NCI-H128 (cell line): Measurements from ENCODE around the gene ASB17.
"Not testable (repeated sequence)": the region's sequence is repeated elsewhere in the genome, so short reads cannot be mapped to it uniquely, and the experiment has no call there.

Source experiments
- DNase-seq: peaks from one replicate; lab custom pipeline; 2025; ENCODE audit not compliant: unreplicated experiment; lab: John Stamatoyannopoulos, UW

The ASB17 gene, protein sequence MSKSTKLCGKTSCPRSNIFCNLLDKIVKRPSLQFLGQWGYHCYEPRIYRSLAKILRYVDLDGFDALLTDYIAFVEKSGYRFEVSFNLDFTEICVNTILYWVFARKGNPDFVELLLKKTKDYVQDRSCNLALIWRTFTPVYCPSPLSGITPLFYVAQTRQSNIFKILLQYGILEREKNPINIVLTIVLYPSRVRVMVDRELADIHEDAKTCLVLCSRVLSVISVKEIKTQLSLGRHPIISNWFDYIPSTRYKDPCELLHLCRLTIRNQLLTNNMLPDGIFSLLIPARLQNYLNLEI

DNA sequence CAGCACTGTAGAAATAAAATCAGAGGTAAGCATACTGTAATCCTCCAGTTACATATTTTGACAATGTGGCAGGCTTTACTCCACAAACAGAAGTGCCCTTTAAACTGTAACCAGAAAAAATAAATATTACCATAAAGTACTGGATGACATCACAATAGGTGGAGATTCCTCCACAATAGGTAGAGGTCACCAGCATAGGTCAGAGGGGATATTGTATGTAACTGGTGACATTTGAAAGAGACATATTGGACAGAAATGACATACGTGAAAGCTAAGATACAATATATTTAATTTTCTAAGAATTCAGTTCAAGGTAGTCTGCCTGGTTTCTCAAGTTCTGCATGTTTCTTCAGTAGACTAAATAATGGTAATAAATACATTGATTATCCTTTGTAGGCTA is at the start of gene ASB17:
Gene ASB17, minus strand, starts transcription at position 101 of the 400 bp plus-strand sequence. CDS start 113 bp downstream, outside the sequence.
- DNase-seq = no peak

DNA sequence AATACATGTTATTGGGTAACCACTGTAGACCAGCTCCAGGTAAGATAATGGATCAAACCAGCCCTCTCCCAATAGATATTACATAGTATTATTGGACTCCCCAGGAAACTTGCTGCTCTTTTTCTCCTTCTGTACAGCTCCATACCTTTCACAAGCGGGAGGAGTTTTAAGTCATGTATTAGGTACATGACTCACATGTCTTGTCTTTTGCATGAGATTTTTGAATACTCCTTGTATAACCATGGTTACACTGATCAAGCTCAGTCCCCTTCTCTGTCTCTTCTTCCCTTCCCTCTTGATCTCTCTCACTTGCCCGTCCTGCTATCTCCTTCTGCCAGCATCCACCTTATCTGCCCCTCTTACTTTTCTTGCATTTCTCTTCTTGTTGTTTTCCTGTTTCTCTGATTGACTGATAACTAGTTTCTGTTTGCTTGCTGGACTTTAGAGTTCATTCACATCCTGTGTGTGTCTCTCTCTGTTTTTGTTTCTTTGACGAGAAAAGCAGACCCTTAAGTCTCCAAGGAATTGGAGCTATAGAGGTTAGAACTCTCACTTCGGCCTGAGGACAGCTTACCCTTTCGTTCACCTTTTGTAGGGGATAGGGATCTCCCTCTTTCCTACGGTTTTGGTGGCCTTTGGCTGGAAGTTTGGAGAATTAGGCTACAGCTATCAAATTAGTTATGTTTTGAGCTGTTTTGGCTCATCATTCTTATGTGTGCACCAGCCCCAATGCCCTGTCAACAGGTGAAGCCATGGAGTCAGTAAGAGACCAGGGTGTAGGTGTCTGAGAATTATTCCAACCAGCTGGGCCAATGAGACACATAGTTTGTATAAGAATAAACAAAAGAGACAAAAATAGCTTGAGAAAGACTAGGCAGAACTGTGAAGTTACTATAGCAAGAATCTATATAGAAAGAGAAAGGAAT is 49.0 kb upstream of the ASB17 start:
- no peak for DNase-seq

DNA sequence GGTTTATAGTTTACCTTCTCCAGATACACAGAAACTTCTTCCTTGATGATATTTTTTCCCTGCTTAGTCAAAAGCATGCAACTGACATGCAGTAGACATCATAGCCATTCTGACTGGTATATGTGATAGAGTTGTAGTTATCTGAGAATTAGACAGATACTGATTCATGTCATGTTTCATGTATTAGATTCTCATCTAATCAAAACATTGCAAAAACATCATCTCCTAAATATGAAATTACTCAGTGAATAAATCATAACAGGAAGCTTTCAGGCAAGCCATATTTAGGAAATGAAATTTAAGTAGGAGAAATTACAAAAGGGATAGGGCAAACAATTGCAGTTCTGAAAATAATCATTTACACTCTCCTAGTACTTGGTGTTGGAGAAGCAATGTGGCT is 38.4 kb upstream of the ASB17 start:
- no peak for DNase-seq

DNA sequence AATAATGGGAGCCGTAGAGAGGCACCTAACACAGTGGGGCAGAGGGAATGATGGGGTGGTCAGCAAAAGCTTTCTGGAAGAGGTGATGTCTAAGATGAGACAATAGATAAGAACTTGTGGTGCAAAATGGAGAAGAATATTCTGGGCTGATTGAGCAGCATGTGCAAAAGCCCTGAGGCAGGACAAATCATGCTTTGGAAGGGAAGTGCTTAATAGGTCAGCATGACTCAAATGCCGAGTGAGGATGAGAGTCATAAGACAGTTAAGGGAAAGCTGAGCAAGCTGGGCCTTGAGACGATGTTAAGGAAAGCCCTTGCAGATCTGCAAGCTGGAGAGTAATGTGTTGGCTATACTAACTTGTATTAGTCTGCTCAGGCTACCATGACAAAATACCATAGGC is 37.3 kb upstream of the ASB17 start:
- DNase-seq = no peak

DNA sequence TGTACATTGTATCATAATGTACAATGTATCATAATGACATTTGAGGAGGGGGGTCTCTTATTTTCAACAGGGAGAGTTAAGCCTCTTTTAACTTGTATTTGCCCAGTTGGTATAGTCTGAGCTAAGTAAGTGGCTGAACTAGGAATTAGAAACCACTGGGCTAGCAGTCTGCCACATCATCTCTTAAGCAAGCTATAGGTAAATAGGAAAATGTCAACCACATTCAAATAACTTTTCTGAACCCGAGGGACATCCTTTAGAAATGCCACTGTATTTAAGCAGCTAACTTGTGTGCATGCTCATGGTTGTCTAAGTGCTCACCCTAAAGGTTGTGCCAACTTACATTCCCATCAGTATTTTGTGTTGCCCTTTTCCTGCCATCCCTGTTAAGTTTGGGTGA is 35.5 kb upstream of the ASB17 start:
- no peak for DNase-seq

DNA sequence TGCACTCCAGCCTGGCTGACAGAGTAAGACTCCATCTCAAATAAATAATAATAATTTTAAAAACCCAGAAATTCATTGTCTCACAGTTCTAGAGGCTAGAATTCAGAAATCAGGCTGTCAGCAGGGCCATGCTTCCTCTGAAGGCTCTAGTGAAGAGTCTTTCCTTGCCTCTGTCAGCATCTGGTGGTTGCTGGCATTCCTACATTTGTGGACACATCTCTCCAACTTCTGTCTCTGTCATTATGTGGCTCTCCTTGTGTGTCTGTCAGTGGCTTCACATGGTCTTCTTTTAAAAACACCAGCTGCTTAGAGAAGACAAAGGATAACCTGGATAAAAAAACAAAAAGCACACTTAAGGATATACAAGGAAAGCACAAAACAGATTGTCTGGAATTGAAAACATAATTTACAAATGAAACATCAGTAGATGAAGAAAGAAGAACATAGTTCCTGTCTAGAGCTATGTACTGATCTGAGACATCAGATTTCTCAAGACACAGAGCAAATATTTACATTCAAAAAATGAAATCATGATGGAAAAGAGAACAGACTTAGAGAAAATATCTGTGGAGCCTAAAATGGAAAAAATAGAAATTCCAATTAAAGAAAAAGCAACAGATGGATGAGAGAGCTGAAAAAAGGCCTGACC is 32.7 kb upstream of the ASB17 start:
- DNase-seq = no peak

DNA sequence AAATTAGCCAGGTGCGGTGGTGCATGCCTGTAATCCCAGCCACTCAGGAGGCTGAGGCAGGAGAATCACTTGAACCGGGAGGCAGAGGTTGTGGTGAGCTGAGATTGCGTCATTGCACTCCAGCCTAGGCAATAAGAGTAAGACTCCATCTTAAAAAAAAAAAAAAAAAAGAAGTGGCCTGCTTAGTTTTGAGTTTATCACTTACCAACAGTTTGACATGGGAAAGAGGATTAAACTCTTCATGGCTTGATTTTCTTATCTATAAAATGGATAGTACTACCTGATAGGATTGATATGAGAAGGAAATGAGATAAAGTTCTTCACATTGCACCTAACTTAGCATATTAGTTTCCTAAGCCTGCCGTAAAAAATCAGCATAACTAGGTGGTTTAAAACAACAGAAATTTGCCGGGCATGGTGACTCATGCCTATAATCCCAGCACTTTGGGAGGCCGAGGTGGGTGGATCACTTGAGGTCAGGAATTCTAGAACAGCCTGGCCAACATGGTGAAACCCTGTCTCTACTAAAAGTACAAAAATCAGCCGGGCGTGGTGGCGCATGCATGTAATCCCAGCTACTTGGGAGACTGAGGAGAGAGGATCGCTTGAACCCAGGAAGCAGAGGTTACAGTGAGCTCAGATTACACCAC is 32.0 kb upstream of the ASB17 start:
- DNase-seq = not testable (repeated sequence)

DNA sequence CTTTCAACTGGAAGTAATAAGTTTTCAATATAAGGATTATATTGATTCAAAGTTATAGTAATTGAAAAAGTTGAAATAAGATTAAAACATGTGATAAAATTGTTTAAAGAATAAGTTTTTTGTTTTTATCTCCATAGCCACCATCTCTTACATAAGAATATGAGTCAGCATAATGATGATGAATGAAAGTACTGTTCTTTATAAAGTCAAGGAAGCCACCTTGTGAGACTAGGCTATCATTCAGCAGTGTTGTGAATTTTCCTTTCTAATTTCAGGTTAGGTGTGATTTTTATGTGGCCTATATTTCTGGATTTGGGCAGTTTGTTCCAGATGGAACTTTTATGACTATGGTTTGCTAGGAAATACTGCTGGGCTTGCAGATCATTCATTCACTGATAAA is 22.4 kb upstream of the ASB17 start:
- DNase-seq = no peak

DNA sequence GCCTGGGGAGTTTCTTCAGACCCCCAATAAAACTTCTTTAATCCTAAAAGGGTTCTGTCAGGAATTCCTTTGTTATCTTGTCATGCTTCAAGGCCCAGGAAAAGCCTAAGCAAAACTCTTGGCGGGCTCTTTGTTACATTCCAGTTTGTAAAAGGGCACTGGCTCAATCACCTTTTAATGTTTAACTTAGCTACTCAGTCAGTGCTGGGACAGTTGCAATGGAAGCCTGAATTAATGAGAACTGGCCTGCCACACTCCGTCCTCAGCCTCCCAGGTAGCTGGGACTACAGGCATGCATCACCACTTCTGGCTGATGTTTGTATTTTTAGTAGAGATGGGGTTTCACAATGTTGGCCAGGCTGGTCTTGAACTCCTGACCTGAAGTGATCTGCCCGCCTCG is 21.3 kb upstream of the ASB17 start:
- no peak for DNase-seq

DNA sequence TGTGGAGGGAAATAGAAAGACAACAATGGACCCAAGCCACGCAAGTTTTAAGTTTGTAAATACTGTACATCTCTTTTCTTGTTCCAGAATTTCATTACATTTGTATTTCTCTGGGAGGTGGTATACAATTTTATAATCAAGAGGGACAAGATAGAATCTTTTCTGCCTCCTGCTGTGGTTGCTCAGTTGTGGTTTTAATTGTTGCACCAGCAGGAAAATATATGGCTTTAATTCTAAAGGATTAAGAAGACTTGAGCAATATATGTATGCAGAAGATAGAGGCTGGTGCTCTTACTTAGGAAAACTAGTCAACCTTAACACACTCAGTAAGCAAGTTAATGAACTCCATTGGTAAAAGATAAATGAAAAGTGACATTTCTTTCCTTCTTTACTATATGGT is 19.8 kb upstream of the ASB17 start:
- no peak for DNase-seq

DNA sequence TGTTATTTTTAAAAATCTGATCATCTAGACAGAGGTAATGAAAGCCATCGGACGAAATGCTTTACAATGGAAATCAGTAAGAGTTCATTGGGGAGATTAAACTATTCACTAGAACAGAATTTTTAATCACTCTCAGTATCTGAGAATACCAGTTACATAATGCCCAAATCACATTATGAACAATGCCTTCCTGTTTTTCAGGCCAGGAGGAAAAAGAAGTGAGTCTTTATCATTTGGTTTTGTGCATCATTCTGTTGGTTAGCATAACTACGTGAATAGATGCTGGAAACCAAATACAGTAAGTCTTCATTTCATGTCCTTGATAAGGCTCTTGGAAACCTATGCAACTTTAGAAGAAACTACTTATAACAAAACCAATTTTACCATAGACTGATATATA is 18.0 kb upstream of the ASB17 start:
- DNase-seq = no peak

DNA sequence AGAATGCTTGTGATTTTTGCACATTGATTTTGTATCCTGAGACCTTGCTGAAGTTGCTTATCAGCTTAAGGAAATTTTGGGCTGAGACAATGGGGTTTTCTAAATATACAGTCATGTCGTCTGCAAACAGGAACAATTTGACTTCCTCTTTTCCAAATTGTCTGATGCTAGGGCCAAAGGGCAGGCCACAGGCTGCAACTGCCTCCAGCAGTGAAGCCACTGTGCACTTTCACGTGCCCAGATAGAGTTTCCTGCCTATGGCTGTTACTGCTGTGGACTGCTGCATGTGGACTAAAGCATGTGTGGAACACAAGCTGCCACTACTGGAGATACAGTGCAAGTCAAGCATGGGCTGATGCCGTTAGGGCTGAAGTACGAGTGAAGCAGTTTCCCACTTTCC is 10.8 kb upstream of the ASB17 start:
- not testable (repeated sequence) for DNase-seq

DNA sequence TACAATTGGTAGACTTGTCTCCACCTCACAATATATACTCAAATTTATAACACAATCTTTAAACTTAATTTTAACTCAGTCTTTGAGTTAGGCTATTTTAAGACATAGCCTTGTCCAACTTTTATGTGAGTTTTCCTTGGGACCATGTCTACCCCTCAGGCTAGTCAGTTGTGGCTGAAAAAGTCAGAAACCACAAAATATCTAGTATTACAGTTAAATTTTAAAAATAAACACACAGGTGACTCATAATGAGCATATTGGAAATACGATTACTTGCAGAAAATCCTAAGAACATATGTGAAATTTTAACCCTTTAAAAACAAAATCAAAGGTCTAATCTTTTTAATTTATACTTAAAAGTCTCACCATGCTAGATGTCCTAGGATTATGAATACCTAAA is 4.8 kb upstream of the ASB17 start:
- DNase-seq = no peak

DNA sequence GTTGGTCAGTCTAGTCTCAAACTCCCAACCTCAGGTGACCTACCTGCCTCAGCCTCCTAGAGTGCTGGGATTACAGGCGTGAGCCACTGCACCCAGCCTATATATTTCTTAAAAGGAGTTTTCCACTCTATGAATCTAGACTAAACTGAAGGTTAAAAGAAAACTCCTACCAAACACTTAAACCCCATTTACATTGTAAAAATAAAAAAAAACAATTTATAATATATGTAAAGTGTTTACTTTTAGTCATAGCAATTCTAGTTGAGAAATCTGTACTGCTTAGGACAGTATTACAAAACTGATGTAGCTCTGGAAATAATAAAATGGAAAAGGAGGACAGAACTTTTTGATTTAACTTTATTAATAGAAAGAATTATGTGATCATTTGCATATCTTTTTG is 9.5 kb downstream of the ASB17 start:
- DNase-seq = no peak

DNA sequence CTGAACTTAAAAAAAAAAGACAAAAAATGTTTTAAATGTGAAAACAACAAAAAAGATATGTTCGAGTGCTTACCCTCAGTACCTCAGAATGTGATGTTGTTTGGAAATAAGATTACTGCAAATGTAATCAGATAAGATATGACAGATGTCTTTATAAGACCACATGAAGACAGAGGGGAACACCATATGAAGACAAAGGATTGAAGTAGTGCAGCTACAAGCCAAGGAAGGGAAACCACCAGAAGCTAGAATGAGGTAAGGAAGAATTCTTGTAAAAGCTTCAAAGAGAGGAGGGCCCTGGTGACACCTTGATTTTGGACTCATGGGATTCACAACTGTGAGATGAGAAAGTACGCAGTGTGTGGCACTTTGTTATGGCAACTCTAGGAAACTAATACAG is 15.4 kb downstream of the ASB17 start:
- no peak for DNase-seq

DNA sequence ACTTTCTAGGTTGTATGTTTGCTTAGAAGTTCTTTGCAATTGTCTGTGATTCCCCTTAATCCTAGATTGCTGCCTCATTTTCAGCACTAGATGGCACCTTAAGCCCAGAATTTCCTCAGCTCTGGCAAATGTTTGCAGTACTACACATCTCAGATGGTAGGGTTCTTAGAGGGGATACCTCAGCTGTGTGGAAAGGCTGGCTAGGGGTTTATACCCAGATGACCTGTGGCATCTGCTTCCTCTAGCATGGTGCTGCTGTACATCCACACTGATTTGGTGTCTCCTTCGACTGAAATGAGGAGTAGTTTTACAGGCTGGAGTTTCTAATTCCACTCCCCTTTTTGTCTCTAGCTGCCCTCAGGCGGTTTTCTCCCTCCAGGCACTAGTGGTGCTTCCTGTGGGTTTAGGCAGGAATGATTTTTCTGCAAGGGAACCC is 23.5 kb downstream of the ASB17 start:
- no peak for DNase-seq

DNA sequence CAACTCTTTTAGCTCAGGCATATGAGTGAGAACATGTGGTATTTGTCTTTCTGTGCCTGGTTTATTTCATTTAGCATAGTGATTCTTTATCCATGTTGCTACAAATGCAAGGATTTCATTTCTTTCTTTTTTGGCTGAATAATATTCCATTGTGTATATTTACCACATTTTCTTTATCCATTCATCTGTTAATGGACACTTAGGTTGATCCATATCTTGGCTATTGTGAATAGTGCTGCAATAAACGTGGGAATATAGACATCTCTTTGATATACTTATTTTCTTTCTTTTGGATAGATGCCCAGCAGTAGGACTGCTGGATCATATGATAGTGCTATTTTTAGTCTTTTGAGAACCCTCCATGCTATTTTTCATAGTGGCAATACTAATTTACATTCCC is 30.8 kb downstream of the ASB17 start:
- no peak for DNase-seq

DNA sequence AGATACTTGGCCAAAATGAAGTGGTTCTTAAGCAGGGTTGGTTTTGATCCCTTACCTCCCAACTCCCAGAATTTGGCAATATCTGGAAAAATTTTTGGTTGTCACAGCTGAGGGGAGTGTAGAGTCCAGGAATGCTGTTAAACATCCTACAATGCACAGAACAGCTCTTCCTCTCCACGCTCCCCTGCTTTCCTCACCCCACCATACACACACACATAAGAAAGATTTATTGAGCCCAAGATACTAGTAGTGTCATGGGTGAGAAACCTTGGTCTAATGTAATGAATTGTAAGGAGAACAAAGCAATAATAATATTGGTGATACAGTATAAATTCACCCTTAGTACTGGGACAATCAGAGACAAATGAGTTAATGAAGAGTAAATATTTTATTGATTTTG is 47.8 kb downstream of the ASB17 start:
- DNase-seq = no peak

DNA sequence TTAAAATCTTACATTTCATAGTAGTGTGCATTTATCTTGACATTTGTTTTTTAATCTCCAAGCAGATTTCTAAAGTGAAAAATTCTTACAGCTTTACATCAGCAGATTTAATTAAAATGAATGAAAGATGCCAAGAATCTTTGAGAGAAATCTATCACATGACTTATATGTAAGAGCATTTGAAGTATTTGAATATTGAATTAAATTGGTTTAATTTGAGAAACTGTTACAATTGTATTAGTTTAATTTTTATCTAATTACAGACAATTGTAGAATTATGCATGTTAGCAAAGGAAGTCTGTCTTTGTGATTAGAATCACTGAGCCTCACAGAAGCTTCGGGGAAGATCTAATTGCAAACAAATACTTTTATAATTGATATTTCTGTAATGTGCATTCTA is 52.2 kb downstream of the ASB17 start:
- DNase-seq = no peak

DNA sequence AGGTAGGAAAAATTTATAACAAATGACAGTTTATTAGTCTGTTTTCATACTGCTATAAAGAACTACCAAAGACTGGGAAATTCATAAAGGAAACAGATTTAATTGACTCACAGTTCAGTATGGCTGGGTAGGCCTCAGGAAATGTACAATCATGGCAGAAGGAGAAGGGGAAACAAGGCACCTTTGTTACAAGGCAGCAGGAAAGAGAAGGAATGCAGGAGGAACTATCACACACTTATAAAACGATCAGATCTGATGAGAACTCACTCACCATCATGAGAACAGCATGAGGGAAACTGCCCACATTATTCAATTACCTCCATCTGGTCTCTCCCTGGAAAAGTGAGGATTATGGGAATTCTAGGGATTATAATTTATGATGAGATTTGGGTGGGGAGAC is 61.3 kb downstream of the ASB17 start:
- no peak for DNase-seq
